ENCODE results near the gene CPNE6.
A peak's percentile ranks its signal among the peaks of the same experiment; 100 is the strongest.
"Not testable (repeated sequence)": the region's sequence is repeated elsewhere in the genome, so short reads cannot be mapped to it uniquely, and the experiment has no call there.

CPNE6 gene

GRCh38 chr14:24037658-24038037 lies 33.7 kb upstream of the CPNE6 start:
- no peaks in the 10 kb centered on the region for H3K27me3 ChIP-seq
- no peak for TF ChIP-seq CTCF (IDR thresholded peaks at IDR 0.05)
- peak overlapping the region; percentile 82 to 96 for H3K27ac ChIP-seq
- peaks cover 0 to 5% (median 2%) of the 10 kb centered on the region in 4 donors for H3K4me1 ChIP-seq
- H3K36me3 ChIP-seq: no peaks in the 10 kb centered on the region
- intact Hi-C loops (cut with DNase I; ENCODE audit: low total_unique reads): no loop called here
- peaks cover 0 to 2% (median 0%) of the 10 kb centered on the region in 3 donors for H3K9me3 ChIP-seq
- no peak overlapping the region for H3K4me3 ChIP-seq
- DNase-seq: no peak

GRCh38 chr14:24038686-24039085 lies 32.7 kb upstream of the CPNE6 start:
- Histone ChIP-seq H3K9me3 (no peaks in the 10 kb centered on the region), H3K36me3 (no peaks in the 10 kb centered on the region), H3K27ac (no peak overlapping the region), H3K4me3 (no peak overlapping the region), H3K27me3 (no peaks in the 10 kb centered on the region), H3K4me1 (peaks cover 0 to 5% (median 2%) of the 10 kb centered on the region in 4 donors)
- TF ChIP-seq CTCF (IDR thresholded peaks at IDR 0.05): no peak
- intact Hi-C loops (cut with DNase I; ENCODE audit: low total_unique reads): no loop called here
- DNase-seq: no peak

GRCh38 chr14:24040692-24041091 lies 30.7 kb upstream of the CPNE6 start:
- no peak overlapping the region for H3K27ac ChIP-seq
- no peaks in the 10 kb centered on the region for H3K36me3 ChIP-seq
- no peak for TF ChIP-seq CTCF (IDR thresholded peaks at IDR 0.05)
- DNase-seq: no peak
- H3K4me1 ChIP-seq: peaks cover 0 to 5% (median 2%) of the 10 kb centered on the region in 4 donors
- no peak overlapping the region for H3K4me3 ChIP-seq
- no peaks in the 10 kb centered on the region for H3K9me3 ChIP-seq
- intact Hi-C loops (cut with DNase I; ENCODE audit: low total_unique reads): no loop called here
- no peaks in the 10 kb centered on the region for H3K27me3 ChIP-seq

- Histone ChIP-seq H3K9me3 (no peaks in the 10 kb centered on the region), H3K36me3 (no peaks in the 10 kb centered on the region), H3K27me3 (no peaks in the 10 kb centered on the region), H3K4me3 (no peak overlapping the region), H3K4me1 (no peaks in the 10 kb centered on the region), H3K27ac (no peak overlapping the region)
- DNase-seq: no peak
- TF ChIP-seq CTCF (IDR thresholded peaks at IDR 0.05): no peak
- intact Hi-C loops (cut with DNase I; ENCODE audit: low total_unique reads): no loop called here
Observed at GRCh38 chr14:24042746-24043145, 28.6 kb upstream of the CPNE6 start.

GRCh38 chr14:24049002-24049401 lies 22.4 kb upstream of the CPNE6 start:
- H3K9me3 ChIP-seq; H3K36me3 ChIP-seq; H3K27me3 ChIP-seq; intact Hi-C loops (cut with DNase I; ENCODE audit: low total_unique reads); H3K4me3 ChIP-seq; DNase-seq; H3K27ac ChIP-seq: not testable (repeated sequence)
- H3K4me1 ChIP-seq: peaks cover 0 to 20% (median 15%) of the 10 kb centered on the region in 4 donors

- DNase-seq; H3K27ac ChIP-seq; H3K36me3 ChIP-seq; intact Hi-C loops (cut with DNase I; ENCODE audit: low total_unique reads); H3K4me3 ChIP-seq; H3K9me3 ChIP-seq: not testable (repeated sequence)
- Histone ChIP-seq H3K4me1 (peaks cover 0 to 20% (median 15%) of the 10 kb centered on the region in 4 donors), H3K27me3 (peaks cover 0 to 20% of the 10 kb centered on the region in 2 donors)
Observed at GRCh38 chr14:24050753-24051152, 20.6 kb upstream of the CPNE6 start.

GRCh38 chr14:24051176-24051788 lies 20.1 kb upstream of the CPNE6 start:
- H3K27ac ChIP-seq: peak overlapping the region; percentile 29 to 55
- no peaks in the 10 kb centered on the region for H3K9me3 ChIP-seq
- TF ChIP-seq CTCF (IDR thresholded peaks at IDR 0.05): no peak
- DNase-seq: peak in 1 of 2 donors; percentile 64
- H3K27me3 ChIP-seq: peaks cover 0 to 26% of the 10 kb centered on the region in 2 donors
- H3K4me1 ChIP-seq: peaks cover 0 to 20% (median 15%) of the 10 kb centered on the region in 4 donors
- H3K4me3 ChIP-seq: peak overlapping the region; percentile 56 to 60
- intact Hi-C loops (cut with DNase I; ENCODE audit: low total_unique reads): no loop called here
- no peaks in the 10 kb centered on the region for H3K36me3 ChIP-seq

Data from tibial artery (tissue), 4 donors.